ENCODE measurements around the gene BMPR1A.
"Not testable (repeated sequence)": the region's sequence is repeated elsewhere in the genome, so short reads cannot be mapped to it uniquely, and the experiment has no call there.

BMPR1A gene

GRCh38 chr10:86944471-86944870 lies 188.1 kb downstream of the BMPR1A start:
- DNase-seq: peak; percentile 64

- peak; percentile 31 for DNase-seq
Observed at GRCh38 chr10:86944907-86945306, 188.5 kb downstream of the BMPR1A start.

- peak; percentile 81 for DNase-seq
Observed at GRCh38 chr10:86945361-86946212, 189.2 kb downstream of the BMPR1A start.

GRCh38 chr10:86946213-86947155 lies 190.1 kb downstream of the BMPR1A start:
- DNase-seq: peak; percentile 46

GRCh38 chr10:86947806-86948205 lies 191.4 kb downstream of the BMPR1A start:
- peak; percentile 28 for DNase-seq

- DNase-seq: peak; percentile 6
Observed at GRCh38 chr10:86950349-86950748, 193.9 kb downstream of the BMPR1A start.

- DNase-seq: peak; percentile 13
Observed at GRCh38 chr10:86951184-86951761, 194.9 kb downstream of the BMPR1A start.

GRCh38 chr10:86952106-86952505 lies 195.7 kb downstream of the BMPR1A start:
- DNase-seq: no peak

- not testable (repeated sequence) for DNase-seq
Observed at GRCh38 chr10:86952697-86953096, 196.3 kb downstream of the BMPR1A start.

- DNase-seq: peak; percentile 91
Observed at GRCh38 chr10:86953747-86954680, 197.6 kb downstream of the BMPR1A start.

- no peak for DNase-seq
Observed at GRCh38 chr10:86954681-86955500, 198.5 kb downstream of the BMPR1A start.

GRCh38 chr10:86955501-86956194 lies 199.2 kb downstream of the BMPR1A start:
- DNase-seq: no peak

GRCh38 chr10:86956195-86956847 lies 199.9 kb downstream of the BMPR1A start:
- DNase-seq: no peak

GRCh38 chr10:86956848-86957448 lies 200.5 kb downstream of the BMPR1A start:
- no peak for DNase-seq

GRCh38 chr10:86957471-86958115 lies 201.2 kb downstream of the BMPR1A start, which contains the start of gene MMRN2:
Gene MMRN2, minus strand, starts transcription at chr10:86957615. Its CDS starts 74 bp downstream, at chr10:86957541.
- DNase-seq: no peak

- peak; percentile 64 for DNase-seq
Observed at GRCh38 chr10:86958116-86958900, 201.9 kb downstream of the BMPR1A start, which contains the start of gene SNCG. Gene SNCG, plus strand, starts transcription at chr10:86958599. Its CDS starts 99 bp downstream, at chr10:86958698.

GRCh38 chr10:86958901-86959736 lies 202.7 kb downstream of the BMPR1A start:
- DNase-seq: peak; percentile 93

Measured in islet precursor cell (in vitro differentiated cells).